Measurements from ENCODE around the gene CAPRIN1.
"Not testable (repeated sequence)": the region's sequence is repeated elsewhere in the genome, so short reads cannot be mapped to it uniquely, and the experiment has no call there.

Gene CAPRIN1

GRCh38 chr11:34064291-34064690 is 12.8 kb downstream of the CAPRIN1 start:
- Histone ChIP-seq H3K27ac (no peak overlapping the region), H3K27me3 (ENCODE audit: insufficient read depth, low read depth, severe bottlenecking) (no peaks in the 10 kb centered on the region), H3K4me3 (ENCODE audit: low read depth, low read length) (no peak overlapping the region), H3K9me3 (ENCODE audit: severe bottlenecking) (no peaks in the 10 kb centered on the region), H3K36me3 (peaks cover 71% of the 10 kb centered on the region)
- no peak for TF ChIP-seq CTCF (IDR thresholded peaks at IDR 0.05; ENCODE audit: low read depth, low read length)
- no peak for DNase-seq

- Histone ChIP-seq H3K27ac (no peak overlapping the region), H3K36me3 (peaks cover 66% of the 10 kb centered on the region)
- DNase-seq = no peak
Observed at GRCh38 chr11:34065505-34066203, 14.1 kb downstream of the CAPRIN1 start.

GRCh38 chr11:34066766-34067165 is 15.2 kb downstream of the CAPRIN1 start:
- not testable (repeated sequence) for DNase-seq; H3K27me3 ChIP-seq (ENCODE audit: insufficient read depth, low read depth, severe bottlenecking); H3K9me3 ChIP-seq (ENCODE audit: severe bottlenecking); H3K4me3 ChIP-seq (ENCODE audit: low read depth, low read length); H3K27ac ChIP-seq
- H3K36me3 ChIP-seq = peaks cover 68% of the 10 kb centered on the region

More at GRCh38 chr11:34065505-34066203, 14.1 kb downstream of the CAPRIN1 start:
- no peak overlapping the region for H3K4me3 ChIP-seq (ENCODE audit: low read depth, low read length)
- H3K9me3 ChIP-seq (ENCODE audit: severe bottlenecking) = no peaks in the 10 kb centered on the region
- H3K27me3 ChIP-seq (ENCODE audit: insufficient read depth, low read depth, severe bottlenecking) = no peaks in the 10 kb centered on the region
- peak; percentile 19; the same call in 1 of the 2 replicates for TF ChIP-seq CTCF (IDR thresholded peaks at IDR 0.05; ENCODE audit: low read depth, low read length)

GRCh38 chr11:34067383-34068065 is 16.0 kb downstream of the CAPRIN1 start:
- DNase-seq = no peak
- no peaks in the 10 kb centered on the region for H3K9me3 ChIP-seq (ENCODE audit: severe bottlenecking)
- no peak for TF ChIP-seq CTCF (IDR thresholded peaks at IDR 0.05; ENCODE audit: low read depth, low read length)
- no peak overlapping the region for H3K27ac ChIP-seq
- no peaks in the 10 kb centered on the region for H3K27me3 ChIP-seq (ENCODE audit: insufficient read depth, low read depth, severe bottlenecking)
- H3K36me3 ChIP-seq = peaks cover 71% of the 10 kb centered on the region
- no peak overlapping the region for H3K4me3 ChIP-seq (ENCODE audit: low read depth, low read length)

- Histone ChIP-seq H3K27me3 (ENCODE audit: insufficient read depth, low read depth, severe bottlenecking) (no peaks in the 10 kb centered on the region), H3K36me3 (peaks cover 71% of the 10 kb centered on the region), H3K27ac (no peak overlapping the region)
Observed at GRCh38 chr11:34068111-34068510, 16.6 kb downstream of the CAPRIN1 start.

GRCh38 chr11:34071306-34071705 is 19.8 kb downstream of the CAPRIN1 start:
- H3K36me3 ChIP-seq = peaks cover 77% of the 10 kb centered on the region
- H3K4me3 ChIP-seq (ENCODE audit: low read depth, low read length); H3K27me3 ChIP-seq (ENCODE audit: insufficient read depth, low read depth, severe bottlenecking); H3K27ac ChIP-seq; DNase-seq; H3K9me3 ChIP-seq (ENCODE audit: severe bottlenecking): not testable (repeated sequence)

More at GRCh38 chr11:34068111-34068510, 16.6 kb downstream of the CAPRIN1 start:
- H3K4me3 ChIP-seq (ENCODE audit: low read depth, low read length) = no peak overlapping the region
- H3K9me3 ChIP-seq (ENCODE audit: severe bottlenecking) = no peaks in the 10 kb centered on the region
- DNase-seq = no peak
- no peak for TF ChIP-seq CTCF (IDR thresholded peaks at IDR 0.05; ENCODE audit: low read depth, low read length)

Data from WERI-Rb-1 (cell line).